ENCODE results near the gene CDK5RAP3.
"Not testable (repeated sequence)": the region's sequence is repeated elsewhere in the genome, so short reads cannot be mapped to it uniquely, and the experiment has no call there.

CDK5RAP3 gene

DNA sequence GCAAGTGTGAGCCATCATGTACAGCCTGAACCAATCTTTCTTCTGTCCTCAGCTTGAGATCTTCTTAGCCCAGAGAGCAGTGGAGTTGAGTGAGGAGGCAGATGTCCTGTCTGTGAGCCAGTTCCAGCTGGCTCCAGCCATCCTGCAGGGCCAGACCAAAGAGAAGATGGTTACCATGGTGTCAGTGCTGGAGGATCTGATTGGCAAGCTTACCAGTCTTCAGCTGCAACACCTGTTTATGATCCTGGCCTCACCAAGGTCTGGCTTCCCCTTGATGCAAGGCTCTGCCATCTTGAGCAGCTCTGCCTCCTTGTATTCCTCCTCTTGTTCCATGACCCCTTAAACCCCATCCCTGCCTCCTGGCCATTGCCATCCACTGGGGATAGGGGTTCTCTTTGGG lies 9.6 kb downstream of the CDK5RAP3 start:
- DNase-seq = no peak

DNA sequence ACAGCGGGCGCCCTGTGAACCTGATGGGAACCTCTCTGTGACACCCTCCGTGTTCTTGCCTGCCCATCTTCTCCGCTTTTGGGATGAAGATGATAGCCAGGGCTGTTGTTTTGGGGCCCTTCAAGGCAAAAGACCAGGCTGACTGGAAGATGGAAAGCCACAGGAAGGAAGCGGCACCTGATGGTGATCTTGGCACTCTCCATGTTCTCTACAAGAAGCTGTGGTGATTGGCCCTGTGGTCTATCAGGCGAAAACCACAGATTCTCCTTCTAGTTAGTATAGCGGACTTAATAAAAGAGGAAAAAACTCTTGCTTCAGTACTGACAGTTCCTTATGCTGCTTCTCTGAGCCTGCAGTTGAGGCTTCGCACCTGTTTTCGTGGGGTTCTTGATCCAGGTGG lies 10.5 kb downstream of the CDK5RAP3 start:
- DNase-seq = no peak

GRCh38 chr17:47982091-47982617 lies 11.2 kb downstream of the CDK5RAP3 start:
- no peak for DNase-seq

- no peak for DNase-seq
These were observed 11.9 kb downstream of the CDK5RAP3 start for GRCh38 chr17:47982645-47983390.

- DNase-seq = no peak
These were observed 12.7 kb downstream of the CDK5RAP3 start for GRCh38 chr17:47983492-47984223.

- no peak for DNase-seq
These were observed 15.6 kb downstream of the CDK5RAP3 start for GRCh38 chr17:47986520-47986919.

- DNase-seq = no peak
These were observed 16.4 kb downstream of the CDK5RAP3 start for GRCh38 chr17:47987240-47987835.

GRCh38 chr17:47988445-47988844 lies 17.5 kb downstream of the CDK5RAP3 start:
- not testable (repeated sequence) for DNase-seq

DNA sequence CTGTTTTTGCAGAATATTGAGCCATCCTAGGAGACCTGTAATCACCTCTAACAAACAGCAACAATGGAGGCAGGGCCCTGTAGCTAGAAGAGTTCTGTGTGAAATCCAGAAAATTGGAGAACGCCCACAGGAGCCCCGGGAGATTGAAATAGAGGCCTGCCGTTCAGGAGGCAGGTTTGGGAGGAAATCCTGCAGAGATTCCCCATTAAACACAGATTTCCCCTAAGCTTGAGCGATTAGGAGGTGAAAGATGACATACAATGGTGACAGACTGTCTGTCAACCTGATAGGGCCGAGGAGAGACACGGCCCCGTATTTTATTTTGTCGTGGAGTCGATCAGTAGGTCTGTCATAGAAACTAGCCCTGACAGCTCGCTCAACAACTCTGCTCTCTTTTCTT lies 18.2 kb downstream of the CDK5RAP3 start:
- DNase-seq = no peak

GRCh38 chr17:47989700-47990099 lies 18.8 kb downstream of the CDK5RAP3 start:
- no peak for DNase-seq

DNA sequence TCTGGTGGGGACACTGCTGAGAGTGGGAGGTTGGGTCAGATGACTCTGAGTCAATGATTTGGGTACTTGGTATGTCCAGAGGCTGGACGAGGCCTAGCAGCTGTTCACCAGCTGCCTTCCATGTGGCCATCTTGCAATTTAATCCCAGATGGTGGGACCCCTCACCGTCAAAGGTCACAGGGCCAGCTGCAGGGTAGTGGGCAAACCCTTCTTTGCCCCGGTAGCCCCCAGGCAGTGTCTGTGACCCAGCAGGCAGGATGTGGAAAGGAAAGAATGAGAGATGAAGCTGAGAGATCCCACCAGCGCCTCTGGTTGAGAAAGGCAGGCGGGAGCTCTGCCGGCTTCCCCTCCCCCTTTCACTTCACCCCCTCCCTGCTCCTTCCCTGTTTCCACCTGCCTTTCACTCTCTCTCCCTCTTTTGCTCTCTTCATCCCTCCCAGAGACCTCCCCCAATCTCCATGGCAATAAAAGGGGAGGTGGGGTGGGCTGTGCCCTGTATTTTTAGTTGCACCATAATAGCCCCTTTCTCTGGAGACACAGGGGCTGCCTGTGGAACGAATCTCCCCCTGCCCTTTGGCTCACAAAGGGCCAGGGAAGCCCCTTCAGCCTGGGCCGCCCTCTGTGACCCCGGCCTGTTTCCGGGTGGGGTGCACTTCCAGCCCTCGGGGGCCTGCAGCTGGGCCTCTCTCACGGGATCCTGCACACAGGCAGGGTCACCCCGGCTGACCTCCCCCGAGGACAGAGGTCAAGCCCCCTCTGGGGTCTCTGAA lies 20.2 kb downstream of the CDK5RAP3 start:
- DNase-seq = no peak

DNA sequence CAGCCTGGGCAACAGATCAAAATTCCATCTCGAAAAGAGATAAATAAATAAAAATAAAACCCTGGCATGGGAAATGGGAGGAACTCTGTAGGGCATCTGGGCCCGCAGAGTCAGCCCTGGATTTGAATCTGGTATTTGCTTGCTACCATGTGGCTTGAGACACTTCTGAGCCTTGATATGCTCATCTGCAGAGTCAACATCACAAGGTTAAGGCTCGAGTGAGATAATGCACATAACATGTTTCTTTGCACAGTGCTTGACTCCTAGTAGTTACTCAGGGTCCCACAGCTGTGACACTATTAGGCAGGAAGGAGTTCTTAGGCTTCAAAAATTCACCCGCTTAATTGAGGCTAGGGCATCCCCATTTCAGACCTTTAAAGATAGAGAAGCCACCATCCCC lies 21.3 kb downstream of the CDK5RAP3 start:
- DNase-seq = no peak

GRCh38 chr17:47993031-47993564 lies 22.2 kb downstream of the CDK5RAP3 start:
- DNase-seq = no peak

- DNase-seq = no peak
These were observed 23.1 kb downstream of the CDK5RAP3 start for GRCh38 chr17:47993964-47994363.

DNA sequence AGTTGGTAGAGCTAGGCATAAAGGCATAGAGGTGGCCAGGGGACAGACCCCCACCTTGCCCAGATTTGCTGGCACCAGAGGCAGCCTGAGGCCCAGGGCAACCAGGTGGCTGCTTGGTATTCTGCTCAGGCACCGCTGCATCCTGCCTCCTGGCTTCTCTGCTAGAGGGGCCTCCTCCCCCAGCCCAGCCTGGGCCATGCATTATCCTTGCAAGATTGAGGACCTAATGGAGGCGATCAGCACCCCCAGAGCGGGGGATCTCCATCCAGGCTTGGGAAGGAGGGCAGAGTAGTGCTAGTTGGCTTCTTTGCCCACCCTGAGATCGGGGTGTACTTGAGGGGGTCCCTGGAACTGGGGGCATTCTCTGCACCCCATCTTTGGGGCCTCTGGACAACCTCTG lies 23.8 kb downstream of the CDK5RAP3 start:
- DNase-seq = no peak

DNA sequence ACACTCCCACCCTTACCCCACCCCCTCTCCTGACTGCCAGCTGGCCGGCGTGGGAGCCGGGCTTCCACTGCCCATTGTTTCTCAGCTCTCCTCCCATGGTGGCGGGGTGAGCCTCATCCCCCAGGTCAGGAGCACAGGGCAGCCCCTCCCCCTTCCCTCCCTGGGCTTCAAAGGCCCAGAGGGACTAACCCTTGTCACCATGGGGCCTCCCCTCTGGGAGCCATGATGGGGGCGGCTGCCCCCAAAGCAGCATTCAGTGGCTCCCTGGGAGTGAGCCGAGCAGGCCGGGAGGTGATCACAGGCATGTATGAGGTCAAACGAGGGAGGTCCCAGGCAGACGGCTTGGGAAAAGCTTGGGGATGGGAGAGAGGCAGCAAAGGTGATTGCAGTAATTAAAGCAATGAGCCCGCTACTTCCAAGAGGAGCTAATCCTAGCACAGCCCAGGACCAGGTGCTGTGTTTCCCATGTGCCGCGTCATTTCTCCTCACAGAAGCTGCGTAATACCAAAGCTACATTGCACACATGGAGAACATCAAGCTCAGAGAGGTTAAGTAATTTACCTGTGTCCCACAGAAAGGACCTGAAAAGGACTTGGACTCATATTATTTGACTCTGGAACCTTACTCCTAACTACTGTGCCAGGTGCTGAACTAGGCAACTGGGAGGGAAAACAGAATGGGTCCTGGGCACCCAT lies 24.5 kb downstream of the CDK5RAP3 start:
- no peak for DNase-seq

DNA sequence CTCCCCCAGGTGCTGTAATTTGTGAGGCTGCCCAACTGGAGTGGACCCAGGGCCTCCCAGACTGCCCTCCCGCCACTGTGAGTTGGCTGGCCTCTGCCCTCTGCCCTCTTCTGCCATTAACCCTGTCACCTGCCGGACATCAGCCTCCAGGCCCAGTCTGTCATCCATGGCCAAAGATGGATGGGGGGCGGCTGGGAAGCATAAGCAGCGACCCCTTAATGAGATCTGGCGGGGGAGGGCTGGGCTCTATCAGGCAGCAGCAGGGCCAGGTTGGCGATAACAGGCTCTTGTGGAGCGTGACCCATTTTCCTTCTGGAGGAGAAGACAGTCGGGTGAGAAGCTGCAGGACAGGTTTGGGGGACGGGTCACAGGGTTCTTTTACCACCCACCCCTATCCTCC lies 25.3 kb downstream of the CDK5RAP3 start:
- DNase-seq = no peak

GRCh38 chr17:47997586-47997985 lies 26.7 kb downstream of the CDK5RAP3 start:
- no peak for DNase-seq

DNA sequence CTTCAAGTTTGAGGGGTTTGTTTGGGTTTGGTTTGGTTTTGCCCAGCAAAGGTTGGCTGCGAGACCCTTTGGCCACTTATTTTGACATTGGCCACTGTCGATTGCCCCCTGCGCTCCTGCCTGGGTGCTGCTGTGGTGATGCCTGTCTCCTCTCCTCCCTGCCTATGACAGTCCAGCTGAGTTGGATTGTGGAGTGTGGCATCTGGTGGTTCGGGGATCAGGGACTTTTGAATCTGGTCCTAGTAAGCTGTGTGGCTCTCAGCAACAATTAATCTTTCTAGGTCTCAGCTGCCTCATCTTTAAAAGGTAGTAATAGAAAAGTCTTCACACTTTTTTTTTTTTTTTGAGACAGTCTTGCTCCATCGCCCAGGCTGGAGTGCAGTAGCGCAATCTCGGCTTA lies 27.1 kb downstream of the CDK5RAP3 start:
- DNase-seq = no peak

DNA sequence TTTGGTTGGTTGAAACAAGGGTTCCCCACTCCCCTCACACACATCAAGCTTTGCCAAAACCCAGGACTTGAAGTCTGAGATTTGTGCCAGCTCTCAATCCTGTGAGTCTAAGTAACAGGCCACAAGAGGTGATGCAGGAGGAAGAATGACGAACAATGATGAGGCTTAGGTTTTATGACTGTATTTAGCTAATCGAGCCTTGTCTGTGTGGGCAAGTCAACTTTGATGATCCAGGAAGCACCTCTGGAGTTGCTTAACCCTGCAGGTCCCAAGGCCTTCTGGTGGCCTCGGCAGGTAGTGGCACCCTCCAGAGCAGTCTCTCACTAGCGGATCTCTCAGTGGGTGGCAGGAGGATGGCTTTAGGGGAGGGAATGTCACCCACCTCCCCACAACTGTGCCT lies 28.7 kb downstream of the CDK5RAP3 start:
- no peak for DNase-seq

- DNase-seq = no peak
These were observed 30.3 kb downstream of the CDK5RAP3 start for GRCh38 chr17:48001197-48001596.

DNA sequence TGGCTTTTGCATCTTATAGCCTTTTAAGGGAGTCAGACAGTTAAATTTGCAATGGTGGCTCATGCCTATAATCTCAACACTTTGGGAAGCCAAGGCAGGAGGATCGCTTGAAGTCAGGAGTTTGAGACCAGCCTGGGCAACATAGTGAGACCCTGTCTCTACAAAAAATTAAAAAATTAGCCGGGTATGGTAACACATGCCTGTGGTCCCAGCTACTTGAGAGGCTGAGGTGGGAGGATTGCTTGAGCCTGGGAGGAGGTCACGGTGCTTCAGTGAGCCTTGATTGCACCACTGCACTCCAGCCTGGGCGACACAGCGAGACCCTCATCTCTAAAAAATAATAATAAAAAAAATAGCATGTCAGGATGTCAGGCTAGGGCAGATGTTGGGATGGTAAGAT lies 30.7 kb downstream of the CDK5RAP3 start:
- DNase-seq = not testable (repeated sequence)

All from CD4-positive, alpha-beta T cell treated with Interleukin-4 for 4 hours (primary cell).